H9 (cell line): ENCODE measurements around the gene ZNF385B. TPM values are rescaled to one million over a fixed set of nuclear protein-coding genes. Genes with fewer than 3 reads are reported as not detected.

Source experiments
- DNase-seq: peaks from one replicate; pipeline ENCODE4 v3.0.0-alpha.2; 2017
- H2AFZ ChIP-seq: one replicate; pipeline ENCODE4 v1.6.1; 2013; ENCODE audit warnings: mild to moderate bottlenecking, low read length, control low read depth, moderate library complexity
- H2AK5ac ChIP-seq: 2 replicates; pipeline ENCODE4 v1.6.1; 2013; ENCODE audit warnings: low read length, control low read depth, mixed read lengths; ENCODE audit not compliant: insufficient read length
- H2BK120ac ChIP-seq: one replicate; pipeline ENCODE4 v1.6.1; 2013; ENCODE audit warnings: low read depth, mild to moderate bottlenecking, low read length, control low read depth, inconsistent platforms; ENCODE audit not compliant: poor library complexity, severe bottlenecking
- H2BK12ac ChIP-seq: 2 replicates; pipeline ENCODE4 v1.6.1; 2013; ENCODE audit warnings: low read length, control low read depth, mixed read lengths, low read depth; ENCODE audit not compliant: insufficient read length
- H2BK15ac ChIP-seq: 2 replicates; pipeline ENCODE4 v1.6.1; 2013; ENCODE audit warnings: low read depth, low read length, control low read depth
- H2BK20ac ChIP-seq: one replicate; pipeline ENCODE4 v1.6.1; 2013; ENCODE audit warnings: low read depth, mild to moderate bottlenecking, low read length, control low read depth, inconsistent platforms; ENCODE audit not compliant: poor library complexity, severe bottlenecking
- H2BK5ac ChIP-seq: 2 replicates; pipeline ENCODE4 v1.6.1; 2013; ENCODE audit warnings: low read length, control low read depth, mixed read lengths; ENCODE audit not compliant: insufficient read length
- H3K14ac ChIP-seq: 2 replicates; pipeline ENCODE4 v1.6.1; 2013; ENCODE audit warnings: low read length, control low read depth; ENCODE audit not compliant: insufficient read depth
- H3K18ac ChIP-seq: 2 replicates; pipeline ENCODE4 v1.6.1; 2013; ENCODE audit warnings: low read depth, mild to moderate bottlenecking, mixed read lengths, low read length, control low read depth; ENCODE audit not compliant: insufficient read length
- H3K23ac ChIP-seq: 2 replicates; pipeline ENCODE4 v1.6.1; 2013; ENCODE audit warnings: low read length, control low read depth, mixed read lengths, low read depth; ENCODE audit not compliant: insufficient read length
- H3K23me2 ChIP-seq: 2 replicates; pipeline ENCODE4 v1.6.1; 2013; ENCODE audit warnings: low read depth, mild to moderate bottlenecking, mixed read lengths, low read length, control low read depth; ENCODE audit not compliant: insufficient read length, poor library complexity, severe bottlenecking
- H3K27ac ChIP-seq: 2 replicates; pipeline ENCODE4 v1.5.1; 2013; ENCODE audit warnings: low read length, control low read depth, mixed read lengths, low read depth; ENCODE audit not compliant: insufficient read length
- H3K27me3 ChIP-seq: 2 replicates; pipeline ENCODE4 v1.6.1; 2013; ENCODE audit warnings: low read length, control low read depth, inconsistent platforms; ENCODE audit not compliant: insufficient read depth
- H3K4ac ChIP-seq: 2 replicates; pipeline ENCODE4 v1.6.1; 2013; ENCODE audit warnings: low read depth, mild to moderate bottlenecking, control low read depth, inconsistent platforms, low read length, moderate library complexity
- H3K4me1 ChIP-seq: 2 replicates; pipeline ENCODE4 v1.6.1; 2013; ENCODE audit warnings: low read length, control low read depth, inconsistent platforms; ENCODE audit not compliant: insufficient read depth
- H3K4me2 ChIP-seq: 2 replicates; pipeline ENCODE4 v1.6.1; 2013; ENCODE audit warnings: low read length, control low read depth, mixed read lengths; ENCODE audit not compliant: insufficient read length, insufficient read depth
- H3K56ac ChIP-seq: 2 replicates; pipeline ENCODE4 v1.6.1; 2013; ENCODE audit warnings: low read depth, mild to moderate bottlenecking, mixed read lengths, low read length, control low read depth; ENCODE audit not compliant: insufficient read length
- H3K79me1 ChIP-seq: 2 replicates; pipeline ENCODE4 v1.6.1; 2013; ENCODE audit warnings: low read depth, mild to moderate bottlenecking, moderate library complexity, low read length, control low read depth, inconsistent platforms; ENCODE audit not compliant: insufficient read depth, poor library complexity, severe bottlenecking
- H3K79me2 ChIP-seq: 2 replicates; pipeline ENCODE4 v1.6.1; 2013; ENCODE audit warnings: low read length, control low read depth, inconsistent platforms; ENCODE audit not compliant: insufficient read depth
- H3K9ac ChIP-seq: 2 replicates; pipeline ENCODE4 v1.6.1; 2013; ENCODE audit warnings: low read length, control low read depth, mixed read lengths; ENCODE audit not compliant: insufficient read length; ENCODE audit errors: extremely low read depth
- H3K9me3 ChIP-seq: one replicate; pipeline ENCODE4 v1.6.1; 2013; ENCODE audit warnings: low read depth, low read length, inconsistent platforms; ENCODE audit not compliant: control insufficient read depth
- H3T11ph ChIP-seq: one replicate; pipeline ENCODE4 v1.6.1; 2013; ENCODE audit warnings: mild to moderate bottlenecking, low read length, control low read depth, inconsistent platforms
- H4K20me1 ChIP-seq: one replicate; pipeline ENCODE4 v1.6.1; 2013; ENCODE audit not compliant: control insufficient read depth, insufficient read length, insufficient read depth
- H4K5ac ChIP-seq: 2 replicates; pipeline ENCODE4 v1.6.1; 2013; ENCODE audit warnings: low read depth, mild to moderate bottlenecking, mixed read lengths, low read length, control low read depth; ENCODE audit not compliant: insufficient read length
- H4K8ac ChIP-seq: replicated peaks from 2 replicates; pipeline ENCODE4 v1.6.1; 2013; ENCODE audit warnings: low read length, control low read depth, mixed read lengths, low read depth; ENCODE audit not compliant: insufficient read length
- H4K91ac ChIP-seq: 2 replicates; pipeline ENCODE4 v1.6.1; 2013; ENCODE audit warnings: low read depth, mild to moderate bottlenecking, moderate library complexity, mixed read lengths, low read length, control low read depth; ENCODE audit not compliant: insufficient read length
- H3K27ac Mint-ChIP-seq, 3 experiments: 2 replicates in 2 of 3; 3 replicates in 1 of 3; pipeline ENCODE4 v1.8.0; 2020 to 2021; ENCODE audit warnings: mixed read lengths in 3 of 3, mild to moderate bottlenecking in 1 of 3, moderate library complexity in 1 of 3
- H3K27me3 Mint-ChIP-seq: 2 replicates; pipeline ENCODE4 v1.8.0; 2021; ENCODE audit warnings: low read depth, mild to moderate bottlenecking, moderate library complexity, mixed read lengths
- H3K36me3 Mint-ChIP-seq, 3 experiments: 2 replicates in 2 of 3; 3 replicates in 1 of 3; pipeline ENCODE4 v1.8.0; 2020 to 2021; ENCODE audit warnings: low read depth in 3 of 3, mixed read lengths in 3 of 3; ENCODE audit not compliant: insufficient read depth in 1 of 3
- H3K4me1 Mint-ChIP-seq, 2 experiments: 2 replicates each; pipeline ENCODE4 v1.8.0; 2020; ENCODE audit warnings: mixed read lengths in 2 of 2
- H3K4me3 Mint-ChIP-seq, 2 experiments: 2 replicates in 1 of 2; 3 replicates in 1 of 2; pipeline ENCODE4 v1.8.0; 2020 to 2021; ENCODE audit warnings: mild to moderate bottlenecking in 2 of 2, mixed read lengths in 2 of 2, moderate library complexity in 1 of 2
- H3K9me3 Mint-ChIP-seq, 2 experiments: 2 replicates in 1 of 2; 3 replicates in 1 of 2; pipeline ENCODE4 v1.8.0; 2020; ENCODE audit warnings: mild to moderate bottlenecking in 2 of 2, mixed read lengths in 2 of 2, moderate library complexity in 1 of 2
- CTCF ChIP-seq: fragments of 200-600 bp; sonication (generic); conservative IDR thresholded peaks from 3 replicates; pipeline ENCODE4 v1.8.0; 2021; ENCODE audit warnings: antibody characterized with exemption, mild to moderate bottlenecking
- WGBS: extraction: QIAGEN DNeasy Blood & Tissue Kit; methylation state at CpG from one replicate; pipeline ENCODE4 v1.1.7; 2013; ENCODE audit warnings: missing lambda C conversion rate, low lambda C conversion rate, mixed read lengths; ENCODE audit not compliant: insufficient read length; ENCODE audit errors: extremely low coverage; 5-methylcytosine and 5-hydroxymethylcytosine counted together
- total RNA-seq: library from RNA; stranded (reverse); gene quantifications from 2 replicates; pipeline ENCODE4 v1.2.1, GENCODE V29; 2021

The ZNF385B gene
- total RNA-seq, 1 experiment from 2014 or later, result 2.1 TPM

- Histone ChIP-seq H3K23ac (no peak overlapping the region), H3K4me1 (no peaks in the 10 kb centered on the region), H3K79me1 (no peaks in the 10 kb centered on the region), H3K9me3 (no peaks in the 10 kb centered on the region), H4K5ac (no peak overlapping the region), H3K4me2 (no peak overlapping the region), H3K23me2 (no peaks in the 10 kb centered on the region), H2BK12ac (no peak overlapping the region), H4K91ac (no peak overlapping the region), H3K9ac (no peak overlapping the region), H3T11ph (no peak overlapping the region), H3K27me3 (no peaks in the 10 kb centered on the region), H3K4ac (no peak overlapping the region), H2BK120ac (no peak overlapping the region), H2BK15ac (no peak overlapping the region), H2BK5ac (no peak overlapping the region), H3K27ac (no peak overlapping the region), H4K8ac (no peak overlapping the region), H3K14ac (no peak overlapping the region), H3K56ac (no peak overlapping the region), H4K20me1 (no peaks in the 10 kb centered on the region), H2BK20ac (no peak overlapping the region), H3K18ac (no peak overlapping the region), H3K79me2 (no peaks in the 10 kb centered on the region), H2AK5ac (no peak overlapping the region), H2AFZ (no peak overlapping the region)
- Mint-ChIP-seq H3K4me3 (no peak overlapping the region), H3K36me3 (no peaks in the 10 kb centered on the region), H3K9me3 (no peaks in the 10 kb centered on the region), H3K27ac (no peak overlapping the region), H3K27me3 (no peaks in the 10 kb centered on the region), H3K4me1 (peaks cover 3 to 5% of the 10 kb centered on the region in 2 experiments; a peak in 1 of 4 replicates)
- WGBS, result no CpG with 5 or more reads among the region's 4 CpGs
- DNase-seq, result no peak
- TF ChIP-seq CTCF, result no peak
These were observed 280.9 kb downstream of the ZNF385B start for GRCh38 chr2:179580378-179581146.
